ENCODE results near the gene RNF103. TPM values are rescaled to one million over a fixed set of nuclear protein-coding genes. Genes with fewer than 3 reads are reported as not detected.

RNF103 gene
- total RNA-seq, 1 donor from 2014 or later: 25.2 TPM

DNA sequence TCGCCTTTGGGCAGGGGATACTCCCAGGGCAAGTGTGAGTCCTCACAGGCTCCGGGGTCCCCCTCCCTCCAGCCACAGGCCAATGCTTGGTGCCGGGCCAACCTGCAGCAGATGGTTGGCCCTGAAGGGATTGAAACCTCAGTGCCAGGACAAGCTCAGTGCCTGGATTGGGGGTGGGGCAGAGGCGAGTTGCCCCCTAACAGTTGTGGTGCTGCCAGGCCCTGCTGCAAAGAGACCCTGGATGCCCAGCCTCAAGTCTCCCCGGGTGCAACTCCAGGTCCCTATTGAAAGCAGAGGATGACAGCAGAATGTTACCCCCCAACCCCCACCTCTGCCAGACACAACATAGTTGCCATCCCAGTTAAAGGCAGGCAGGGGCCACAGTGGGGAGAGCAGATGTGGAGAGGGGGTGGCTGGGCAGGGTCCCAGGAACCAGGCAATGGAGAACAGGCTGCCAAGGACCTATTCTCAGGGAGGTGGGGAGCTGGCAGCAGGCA, 9.5 kb upstream of the RNF103 start:
- no peak overlapping the region for H3K4me3 Mint-ChIP-seq (ENCODE audit: unreplicated experiment)
- H3K36me3 Mint-ChIP-seq (ENCODE audit: unreplicated experiment): no peaks in the 10 kb centered on the region
- TF ChIP-seq, protein P1, sequence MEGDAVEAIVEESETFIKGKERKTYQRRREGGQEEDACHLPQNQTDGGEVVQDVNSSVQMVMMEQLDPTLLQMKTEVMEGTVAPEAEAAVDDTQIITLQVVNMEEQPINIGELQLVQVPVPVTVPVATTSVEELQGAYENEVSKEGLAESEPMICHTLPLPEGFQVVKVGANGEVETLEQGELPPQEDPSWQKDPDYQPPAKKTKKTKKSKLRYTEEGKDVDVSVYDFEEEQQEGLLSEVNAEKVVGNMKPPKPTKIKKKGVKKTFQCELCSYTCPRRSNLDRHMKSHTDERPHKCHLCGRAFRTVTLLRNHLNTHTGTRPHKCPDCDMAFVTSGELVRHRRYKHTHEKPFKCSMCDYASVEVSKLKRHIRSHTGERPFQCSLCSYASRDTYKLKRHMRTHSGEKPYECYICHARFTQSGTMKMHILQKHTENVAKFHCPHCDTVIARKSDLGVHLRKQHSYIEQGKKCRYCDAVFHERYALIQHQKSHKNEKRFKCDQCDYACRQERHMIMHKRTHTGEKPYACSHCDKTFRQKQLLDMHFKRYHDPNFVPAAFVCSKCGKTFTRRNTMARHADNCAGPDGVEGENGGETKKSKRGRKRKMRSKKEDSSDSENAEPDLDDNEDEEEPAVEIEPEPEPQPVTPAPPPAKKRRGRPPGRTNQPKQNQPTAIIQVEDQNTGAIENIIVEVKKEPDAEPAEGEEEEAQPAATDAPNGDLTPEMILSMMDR (IDR thresholded peaks at IDR 0.05; ENCODE audit: partially characterized antibody, unreplicated experiment): no peak
- H3K27me3 Mint-ChIP-seq (ENCODE audit: unreplicated experiment): no peaks in the 10 kb centered on the region
- no peaks in the 10 kb centered on the region for H3K4me1 Mint-ChIP-seq (ENCODE audit: low read depth, unreplicated experiment)
- no peak for DNase-seq
- H3K27ac Mint-ChIP-seq (ENCODE audit: unreplicated experiment): no peak overlapping the region
- no peaks in the 10 kb centered on the region for H3K9me3 Mint-ChIP-seq (ENCODE audit: unreplicated experiment)

DNA sequence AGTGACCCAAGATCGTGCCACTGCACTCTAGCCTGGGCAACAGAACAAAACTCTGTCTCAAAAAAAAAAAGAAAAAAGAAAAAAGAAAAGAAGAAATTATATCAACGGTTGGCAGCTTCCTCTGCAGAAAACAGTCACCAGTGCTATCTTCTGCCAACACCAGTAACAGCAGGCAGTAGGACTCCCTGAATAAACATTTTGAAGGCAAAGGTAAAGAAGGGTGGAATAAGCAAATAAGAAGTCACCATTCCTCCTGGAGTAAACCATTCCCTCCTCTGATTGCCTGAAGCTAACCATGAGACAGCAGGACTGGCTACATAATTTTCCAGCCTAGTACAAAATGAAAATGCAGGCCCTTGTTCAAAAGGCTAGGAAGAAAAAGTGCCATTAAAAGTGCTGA, 9.0 kb upstream of the RNF103 start:
- H3K27ac Mint-ChIP-seq (ENCODE audit: unreplicated experiment): no peak overlapping the region
- TF ChIP-seq, protein P1 (IDR thresholded peaks at IDR 0.05; ENCODE audit: partially characterized antibody, unreplicated experiment): no peak
- H3K36me3 Mint-ChIP-seq (ENCODE audit: unreplicated experiment): no peaks in the 10 kb centered on the region
- no peaks in the 10 kb centered on the region for H3K9me3 Mint-ChIP-seq (ENCODE audit: unreplicated experiment)
- no peaks in the 10 kb centered on the region for H3K27me3 Mint-ChIP-seq (ENCODE audit: unreplicated experiment)
- no peak for DNase-seq
- H3K4me3 Mint-ChIP-seq (ENCODE audit: unreplicated experiment): no peak overlapping the region
- no peaks in the 10 kb centered on the region for H3K4me1 Mint-ChIP-seq (ENCODE audit: low read depth, unreplicated experiment)

DNA sequence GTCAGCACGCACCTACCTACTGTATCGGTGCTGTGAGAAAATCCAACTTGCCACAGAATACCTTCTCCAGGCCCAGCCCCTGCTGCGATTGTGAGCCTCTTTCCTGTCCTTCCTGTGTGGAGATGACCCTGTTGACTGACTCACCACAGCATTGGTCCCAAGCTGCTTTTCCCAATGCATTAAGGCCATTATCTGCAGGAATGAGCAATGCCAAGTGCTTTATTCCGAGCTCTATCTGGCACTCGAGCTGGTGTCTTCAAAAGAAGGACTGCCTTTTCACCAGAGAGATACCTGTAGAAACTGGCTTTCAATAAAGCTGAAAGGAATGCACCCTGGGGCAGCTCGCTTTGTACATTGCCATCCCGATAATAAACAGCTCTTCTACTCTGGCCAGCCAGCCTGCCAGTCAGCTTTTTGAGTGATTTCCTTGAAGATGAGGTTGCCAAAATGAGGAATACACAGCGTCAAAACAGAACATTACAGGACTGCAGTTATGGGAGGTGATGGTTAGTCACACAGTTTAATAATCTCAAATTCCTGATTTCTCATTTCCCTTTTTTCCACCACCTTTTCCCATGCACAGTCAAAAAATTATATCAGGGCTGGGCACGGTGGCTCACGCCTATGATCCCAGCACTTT, 8.3 kb upstream of the RNF103 start:
- DNase-seq: no peak
- no peaks in the 10 kb centered on the region for H3K36me3 Mint-ChIP-seq (ENCODE audit: unreplicated experiment)
- no peaks in the 10 kb centered on the region for H3K4me1 Mint-ChIP-seq (ENCODE audit: low read depth, unreplicated experiment)
- H3K9me3 Mint-ChIP-seq (ENCODE audit: unreplicated experiment): no peaks in the 10 kb centered on the region
- TF ChIP-seq, protein P1 (IDR thresholded peaks at IDR 0.05; ENCODE audit: partially characterized antibody, unreplicated experiment): no peak
- H3K27me3 Mint-ChIP-seq (ENCODE audit: unreplicated experiment): no peaks in the 10 kb centered on the region
- no peak overlapping the region for H3K4me3 Mint-ChIP-seq (ENCODE audit: unreplicated experiment)
- no peak overlapping the region for H3K27ac Mint-ChIP-seq (ENCODE audit: unreplicated experiment)

DNA sequence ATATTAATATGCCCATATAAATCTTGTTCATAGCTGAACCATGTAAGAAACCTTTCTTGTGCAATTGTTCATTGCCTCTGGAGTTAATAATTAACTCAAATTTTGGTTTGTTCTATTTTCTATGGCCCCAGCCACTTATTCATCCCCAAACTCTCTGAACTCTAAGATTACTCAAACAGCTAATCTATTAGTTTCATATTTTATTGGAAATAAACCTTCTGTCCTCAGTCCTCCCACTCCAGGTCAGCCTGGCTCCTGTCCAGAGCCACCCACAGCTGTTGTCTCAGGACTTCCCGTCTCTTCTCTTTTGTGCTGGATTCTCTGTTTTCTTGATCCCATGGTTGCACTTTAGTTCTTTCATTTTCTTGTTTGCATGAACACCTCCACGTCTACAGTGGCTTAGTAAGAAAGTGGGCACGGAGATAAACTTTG, 4.4 kb upstream of the RNF103 start:
- no peak overlapping the region for H3K27ac Mint-ChIP-seq (ENCODE audit: unreplicated experiment)
- H3K9me3 Mint-ChIP-seq (ENCODE audit: unreplicated experiment): peaks cover 3% of the 10 kb centered on the region
- H3K4me1 Mint-ChIP-seq (ENCODE audit: low read depth, unreplicated experiment): no peaks in the 10 kb centered on the region
- TF ChIP-seq, protein P1 (IDR thresholded peaks at IDR 0.05; ENCODE audit: partially characterized antibody, unreplicated experiment): no peak
- no peak overlapping the region for H3K4me3 Mint-ChIP-seq (ENCODE audit: unreplicated experiment)
- no peak for DNase-seq
- H3K27me3 Mint-ChIP-seq (ENCODE audit: unreplicated experiment): peaks cover 8% of the 10 kb centered on the region
- H3K36me3 Mint-ChIP-seq (ENCODE audit: unreplicated experiment): no peaks in the 10 kb centered on the region

DNA sequence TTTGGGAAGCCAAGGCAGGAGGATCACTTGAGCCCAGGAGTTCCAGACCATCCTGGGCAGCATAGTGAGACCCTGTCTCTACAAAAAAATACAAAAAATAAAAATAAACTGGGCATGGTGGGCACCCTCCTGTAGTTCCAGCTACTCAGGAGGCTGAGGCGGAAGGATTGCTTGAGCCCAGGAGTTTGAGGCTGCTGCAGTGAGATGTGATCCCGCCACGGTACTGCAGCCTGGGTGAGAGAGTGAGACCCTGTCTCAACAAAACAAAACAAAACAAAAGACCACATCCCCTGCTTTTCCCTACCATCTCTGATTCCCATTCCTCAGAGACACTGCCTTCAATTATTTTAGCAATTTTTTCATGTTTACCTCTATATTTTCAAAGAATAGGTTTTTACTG, 3.9 kb upstream of the RNF103 start:
- peaks cover 3% of the 10 kb centered on the region for H3K9me3 Mint-ChIP-seq (ENCODE audit: unreplicated experiment)
- TF ChIP-seq, protein P1 (IDR thresholded peaks at IDR 0.05; ENCODE audit: partially characterized antibody, unreplicated experiment): no peak
- no peak for DNase-seq
- H3K36me3 Mint-ChIP-seq (ENCODE audit: unreplicated experiment): no peaks in the 10 kb centered on the region
- H3K4me1 Mint-ChIP-seq (ENCODE audit: low read depth, unreplicated experiment): no peaks in the 10 kb centered on the region
- no peak overlapping the region for H3K27ac Mint-ChIP-seq (ENCODE audit: unreplicated experiment)
- H3K4me3 Mint-ChIP-seq (ENCODE audit: unreplicated experiment): no peak overlapping the region
- H3K27me3 Mint-ChIP-seq (ENCODE audit: unreplicated experiment): peaks cover 9% of the 10 kb centered on the region

Data from glutamatergic neuron (in vitro differentiated cells).